Activated CD8-positive, alpha-beta T cell treated with anti-CD3 and anti-CD28 coated beads for 36 hours (primary cell): ENCODE data around the gene PLIN3. TPM values are rescaled to one million over a fixed set of nuclear protein-coding genes. Genes with fewer than 3 reads are reported as not detected.
"Not testable (repeated sequence)": the region's sequence is repeated elsewhere in the genome, so short reads cannot be mapped to it uniquely, and the experiment has no call there.

ENCODE experiments used
- ATAC-seq: fragments of 200-7000 bp; cut with Tn5 transposase; one replicate; pipeline ENCODE4 v1.10.0; 2021; ENCODE audit warnings: mild to moderate bottlenecking, moderate library complexity
- CTCF ChIA-PET: fragments of 350-600 bp; sonication (Branson Sonifier 250); formaldehyde crosslinking; loops from one replicate; lab custom pipeline; 2021; ENCODE audit warnings: antibody characterized with exemption; lab: Charles Lee
- POLR2A ChIA-PET: fragments of 350-600 bp; sonication (Branson Sonifier 250); formaldehyde crosslinking; loops from one replicate; lab custom pipeline; 2021; ENCODE audit warnings: antibody characterized with exemption; lab: Charles Lee
- DNase-seq: peaks from one replicate; pipeline ENCODE4 v3.0.0-alpha.2; 2020
- H3K27ac Mint-ChIP-seq: one replicate; pipeline ENCODE4 v1.8.0; 2021; ENCODE audit warnings: mild to moderate bottlenecking, mixed read lengths
- H3K27me3 Mint-ChIP-seq: one replicate; pipeline ENCODE4 v1.8.0; 2021; ENCODE audit warnings: mixed read lengths
- H3K36me3 Mint-ChIP-seq: one replicate; pipeline ENCODE4 v1.8.0; 2021; ENCODE audit warnings: low read depth, mixed read lengths
- H3K4me1 Mint-ChIP-seq: one replicate; pipeline ENCODE4 v1.8.0; 2021; ENCODE audit warnings: low read depth, mixed read lengths
- H3K4me3 Mint-ChIP-seq: one replicate; pipeline ENCODE4 v1.8.0; 2021; ENCODE audit warnings: mild to moderate bottlenecking, moderate library complexity, mixed read lengths
- H3K9me3 Mint-ChIP-seq: one replicate; pipeline ENCODE4 v1.8.0; 2021; ENCODE audit warnings: mixed read lengths
- intact Hi-C: fragments of 100-400 bp; cut with micrococcal nuclease; formaldehyde crosslinking; loops from one replicate; pipeline ENCODE4 v1.10.0; 2022
- total RNA-seq, 2 experiments: library from RNA; stranded (reverse); gene quantifications; one replicate each; pipeline ENCODE4 v1.2.3, GENCODE V29; 2021
- TF ChIP-seq, protein P1 (sequence below): fragments of 200-600 bp; IDR thresholded peaks from one replicate; pipeline ENCODE4 v1.8.0; 2022; ENCODE audit warnings: antibody characterized with exemption, mild to moderate bottlenecking

The PLIN3 gene
- total RNA-seq, 2 experiments from 2014 or later, result 15.5 to 23.5 TPM

DNA sequence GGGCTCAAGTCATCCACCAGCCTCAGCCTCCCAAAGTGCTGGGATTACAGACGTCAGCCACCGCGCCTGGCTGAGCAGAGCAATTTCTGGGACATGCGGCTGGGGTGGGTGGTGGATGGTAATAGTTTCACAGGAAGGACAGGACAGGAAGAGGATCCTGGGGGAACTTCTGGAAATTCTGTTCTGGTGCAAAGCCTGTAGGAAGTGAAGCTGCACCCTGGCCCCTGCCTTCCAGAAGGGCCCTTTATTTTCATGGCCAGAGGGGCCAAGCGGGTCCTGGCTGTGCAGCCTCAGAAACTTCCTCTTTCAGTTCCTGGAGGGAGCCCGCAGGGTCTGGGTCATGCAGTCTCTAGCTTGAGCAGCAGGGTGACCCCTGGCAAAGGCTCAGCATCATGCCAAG, 60.3 kb downstream of the PLIN3 start:
- intact Hi-C loops, result no loop called here

DNA sequence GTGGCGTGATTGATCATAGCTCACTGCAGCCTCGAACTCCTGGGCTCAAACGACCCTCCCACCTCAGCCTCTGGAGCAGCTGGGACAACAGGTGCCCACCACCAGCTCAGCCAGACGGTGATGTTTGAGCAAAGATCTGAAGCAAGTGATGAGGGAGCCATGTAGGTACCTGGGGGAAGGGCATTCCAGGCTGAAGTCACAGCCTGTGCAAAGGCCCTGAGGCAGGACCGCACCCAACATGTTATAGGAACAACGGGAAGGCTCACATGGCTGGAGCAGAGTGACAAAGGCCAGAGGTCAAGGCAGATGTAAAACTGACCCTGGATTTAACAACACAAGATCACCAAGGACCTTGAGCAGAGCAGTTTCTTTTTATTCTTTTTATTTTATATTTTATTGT, 61.1 kb downstream of the PLIN3 start:
- TF ChIP-seq, protein P1, sequence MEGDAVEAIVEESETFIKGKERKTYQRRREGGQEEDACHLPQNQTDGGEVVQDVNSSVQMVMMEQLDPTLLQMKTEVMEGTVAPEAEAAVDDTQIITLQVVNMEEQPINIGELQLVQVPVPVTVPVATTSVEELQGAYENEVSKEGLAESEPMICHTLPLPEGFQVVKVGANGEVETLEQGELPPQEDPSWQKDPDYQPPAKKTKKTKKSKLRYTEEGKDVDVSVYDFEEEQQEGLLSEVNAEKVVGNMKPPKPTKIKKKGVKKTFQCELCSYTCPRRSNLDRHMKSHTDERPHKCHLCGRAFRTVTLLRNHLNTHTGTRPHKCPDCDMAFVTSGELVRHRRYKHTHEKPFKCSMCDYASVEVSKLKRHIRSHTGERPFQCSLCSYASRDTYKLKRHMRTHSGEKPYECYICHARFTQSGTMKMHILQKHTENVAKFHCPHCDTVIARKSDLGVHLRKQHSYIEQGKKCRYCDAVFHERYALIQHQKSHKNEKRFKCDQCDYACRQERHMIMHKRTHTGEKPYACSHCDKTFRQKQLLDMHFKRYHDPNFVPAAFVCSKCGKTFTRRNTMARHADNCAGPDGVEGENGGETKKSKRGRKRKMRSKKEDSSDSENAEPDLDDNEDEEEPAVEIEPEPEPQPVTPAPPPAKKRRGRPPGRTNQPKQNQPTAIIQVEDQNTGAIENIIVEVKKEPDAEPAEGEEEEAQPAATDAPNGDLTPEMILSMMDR, result no peak
- ChIA-PET POLR2A (no interaction called here), CTCF (interaction anchor here (1.2 to 7.6 kb wide), 5 partner anchors 46 to 195 kb away, joined by 4 to 310 read pairs (median 11); no protein-coding TSS in a partner anchor)
- DNase-seq, result no peak
- no peaks in the 10 kb centered on the region for H3K4me1 Mint-ChIP-seq
- intact Hi-C loops, result no loop called here
- no peak overlapping the region for H3K4me3 Mint-ChIP-seq
- no peaks in the 10 kb centered on the region for H3K9me3 Mint-ChIP-seq
- no peak overlapping the region for H3K27ac Mint-ChIP-seq
- H3K27me3 Mint-ChIP-seq, result no peaks in the 10 kb centered on the region
- ATAC-seq, result no peak
- no peaks in the 10 kb centered on the region for H3K36me3 Mint-ChIP-seq

More for the DNA sequence above, 60.3 kb downstream of the PLIN3 start:
- CTCF ChIA-PET, result interaction anchor here (0.8 to 7.6 kb wide), 5 partner anchors 15 to 224 kb away, joined by 3 to 310 read pairs (median 28); partner anchors contain the start of gene FEM1A
- Mint-ChIP-seq H3K4me1 (peaks cover 2% of the 10 kb centered on the region), H3K36me3 (no peaks in the 10 kb centered on the region), H3K27me3 (no peaks in the 10 kb centered on the region), H3K9me3 (no peaks in the 10 kb centered on the region), H3K4me3 (no peak overlapping the region), H3K27ac (no peak overlapping the region)
- POLR2A ChIA-PET, result no interaction called here
- DNase-seq (no peak), ATAC-seq (no peak)
- TF ChIP-seq, protein P1, result no peak

GRCh38 chr19:4805140-4805539, 62.3 kb downstream of the PLIN3 start:
- H3K4me1 Mint-ChIP-seq, H3K36me3 Mint-ChIP-seq, ATAC-seq, H3K9me3 Mint-ChIP-seq, POLR2A ChIA-PET, H3K27ac Mint-ChIP-seq, H3K27me3 Mint-ChIP-seq, DNase-seq, H3K4me3 Mint-ChIP-seq, intact Hi-C loops: not testable (repeated sequence)
- CTCF ChIA-PET, result interaction anchor here (0.7 to 7.6 kb wide), 11 partner anchors 10 to 226 kb away, joined by 3 to 310 read pairs (median 4); partner anchors contain the start of genes FEM1A and PLIN3

- intact Hi-C loops, result no loop called here
- TF ChIP-seq, protein P1, result peak; percentile 99
- peak; percentile 99 for ATAC-seq
- peak overlapping the region; percentile 15 for H3K4me3 Mint-ChIP-seq
- no peak overlapping the region for H3K27ac Mint-ChIP-seq
- H3K36me3 Mint-ChIP-seq, result no peaks in the 10 kb centered on the region
- no peaks in the 10 kb centered on the region for H3K27me3 Mint-ChIP-seq
- CTCF ChIA-PET, result interaction anchor here (0.7 to 7.6 kb wide), 15 partner anchors 9 to 341 kb away, joined by 3 to 310 read pairs (median 4); partner anchors contain the start of genes FEM1A and PLIN3
- no peaks in the 10 kb centered on the region for H3K9me3 Mint-ChIP-seq
- peak; percentile 83 for DNase-seq
- POLR2A ChIA-PET, result interaction anchor here (0.6 kb wide), 1 partner anchor 15 kb away, joined by 3 read pairs; no protein-coding TSS in a partner anchor
- H3K4me1 Mint-ChIP-seq, result no peaks in the 10 kb centered on the region
Observed at GRCh38 chr19:4803736-4804695, 63.5 kb downstream of the PLIN3 start.

DNA sequence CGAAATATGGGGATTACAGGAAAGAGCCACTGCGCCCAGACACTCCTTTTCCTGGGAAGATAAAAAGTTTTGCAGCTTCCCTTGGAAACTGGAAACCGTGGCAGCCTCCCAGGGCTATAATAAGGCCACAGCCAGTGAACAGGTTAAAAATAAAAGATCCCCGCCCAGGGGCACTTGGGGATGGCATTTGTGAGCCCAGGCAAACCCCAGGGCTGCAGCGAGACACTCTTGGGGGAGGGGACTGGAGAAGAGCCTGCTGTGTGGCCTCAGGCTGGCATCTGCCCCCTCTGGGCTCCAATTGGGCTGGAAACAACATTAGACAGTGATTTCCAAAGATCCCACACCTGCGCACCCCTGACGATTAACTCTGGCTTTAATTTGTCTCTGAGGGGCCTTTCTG, 64.8 kb downstream of the PLIN3 start:
- Mint-ChIP-seq H3K36me3 (peaks cover 8% of the 10 kb centered on the region), H3K27me3 (no peaks in the 10 kb centered on the region), H3K4me3 (no peak overlapping the region), H3K27ac (no peak overlapping the region), H3K9me3 (no peaks in the 10 kb centered on the region), H3K4me1 (no peaks in the 10 kb centered on the region)
- TF ChIP-seq, protein P1, result no peak
- ATAC-seq (no peak), DNase-seq (no peak)
- CTCF ChIA-PET, result interaction anchor here (1.6 to 3.9 kb wide), 2 partner anchors 11 to 49 kb away, joined by 5 to 27 read pairs; partner anchors contain the start of gene FEM1A
- intact Hi-C loops, result no loop called here
- POLR2A ChIA-PET, result no interaction called here
